HL-60 (cell line): ENCODE data around the gene KIAA0825.

Experiments
- DNase-seq, 2 experiments: peaks; one replicate each; pipeline ENCODE4 v3.0.0-alpha.2; 2010 to 2020; ENCODE audit warnings: low read depth in 1 of 2, low spot score in 1 of 2
- H3K27ac ChIP-seq: fragments of 250-450 bp; sonication (Bioruptor Pico); replicated peaks from 2 replicates; pipeline ENCODE4 v1.5.1; 2020; ENCODE audit warnings: mild to moderate bottlenecking, moderate library complexity
- H3K27me3 ChIP-seq: fragments of 250-450 bp; sonication (Bioruptor Pico); 2 replicates; pipeline ENCODE4 v1.5.1; 2021; ENCODE audit warnings: mild to moderate bottlenecking, moderate library complexity; ENCODE audit not compliant: insufficient read depth, poor library complexity, severe bottlenecking
- H3K4me3 ChIP-seq: replicated peaks from 2 replicates; pipeline ENCODE4 v1.5.1; 2011; ENCODE audit warnings: mild to moderate bottlenecking, control low read depth, low read length; ENCODE audit not compliant: insufficient read depth
- GABPA ChIP-seq: IDR thresholded peaks from 2 replicates; pipeline ENCODE4 v1.6.1; 2012; ENCODE audit warnings: low read depth
- POLR2AphosphoS5 ChIP-seq: IDR thresholded peaks from 2 replicates; pipeline ENCODE4 v1.6.1; 2012; ENCODE audit warnings: low read depth
- SPI1 ChIP-seq: IDR thresholded peaks from 2 replicates; pipeline ENCODE4 v1.6.1; 2012; ENCODE audit warnings: low read depth, mild to moderate bottlenecking, borderline replicate concordance
- TF ChIP-seq, protein P1 (sequence below): IDR thresholded peaks from 2 replicates; pipeline ENCODE4 v1.6.1; 2012; ENCODE audit warnings: low read depth; ENCODE audit not compliant: insufficient replicate concordance
- TF ChIP-seq, protein P2 (sequence below): IDR thresholded peaks from one replicate; pipeline ENCODE4 v1.5.1; 2011; ENCODE audit warnings: low read length, control low read depth, inconsistent platforms; ENCODE audit not compliant: insufficient read depth

KIAA0825 gene

DNA sequence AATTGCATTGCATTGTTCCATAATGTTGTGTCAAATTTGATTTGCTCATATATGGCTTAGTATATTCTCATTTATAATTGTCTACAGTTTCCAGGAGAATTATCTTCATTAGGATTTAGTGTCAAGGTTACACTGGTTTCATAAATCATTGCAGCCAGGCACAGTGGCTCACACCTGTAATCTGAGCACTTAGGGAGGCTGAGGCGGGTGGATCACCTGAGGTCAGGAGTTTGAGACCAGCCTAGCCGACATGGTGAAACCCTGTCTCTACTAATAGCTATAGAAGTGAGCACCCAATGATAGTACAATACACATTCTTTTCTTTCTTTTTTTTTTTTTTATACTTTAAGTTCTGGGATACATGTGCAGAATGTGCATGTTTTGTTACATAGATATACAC is 282.5 kb downstream of the KIAA0825 start:
- no peak overlapping the region for H3K27ac ChIP-seq
- no peaks in the 10 kb centered on the region for H3K27me3 ChIP-seq
- H3K4me3 ChIP-seq = no peak overlapping the region
- TF ChIP-seq, protein P1, sequence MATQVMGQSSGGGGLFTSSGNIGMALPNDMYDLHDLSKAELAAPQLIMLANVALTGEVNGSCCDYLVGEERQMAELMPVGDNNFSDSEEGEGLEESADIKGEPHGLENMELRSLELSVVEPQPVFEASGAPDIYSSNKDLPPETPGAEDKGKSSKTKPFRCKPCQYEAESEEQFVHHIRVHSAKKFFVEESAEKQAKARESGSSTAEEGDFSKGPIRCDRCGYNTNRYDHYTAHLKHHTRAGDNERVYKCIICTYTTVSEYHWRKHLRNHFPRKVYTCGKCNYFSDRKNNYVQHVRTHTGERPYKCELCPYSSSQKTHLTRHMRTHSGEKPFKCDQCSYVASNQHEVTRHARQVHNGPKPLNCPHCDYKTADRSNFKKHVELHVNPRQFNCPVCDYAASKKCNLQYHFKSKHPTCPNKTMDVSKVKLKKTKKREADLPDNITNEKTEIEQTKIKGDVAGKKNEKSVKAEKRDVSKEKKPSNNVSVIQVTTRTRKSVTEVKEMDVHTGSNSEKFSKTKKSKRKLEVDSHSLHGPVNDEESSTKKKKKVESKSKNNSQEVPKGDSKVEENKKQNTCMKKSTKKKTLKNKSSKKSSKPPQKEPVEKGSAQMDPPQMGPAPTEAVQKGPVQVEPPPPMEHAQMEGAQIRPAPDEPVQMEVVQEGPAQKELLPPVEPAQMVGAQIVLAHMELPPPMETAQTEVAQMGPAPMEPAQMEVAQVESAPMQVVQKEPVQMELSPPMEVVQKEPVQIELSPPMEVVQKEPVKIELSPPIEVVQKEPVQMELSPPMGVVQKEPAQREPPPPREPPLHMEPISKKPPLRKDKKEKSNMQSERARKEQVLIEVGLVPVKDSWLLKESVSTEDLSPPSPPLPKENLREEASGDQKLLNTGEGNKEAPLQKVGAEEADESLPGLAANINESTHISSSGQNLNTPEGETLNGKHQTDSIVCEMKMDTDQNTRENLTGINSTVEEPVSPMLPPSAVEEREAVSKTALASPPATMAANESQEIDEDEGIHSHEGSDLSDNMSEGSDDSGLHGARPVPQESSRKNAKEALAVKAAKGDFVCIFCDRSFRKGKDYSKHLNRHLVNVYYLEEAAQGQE = no peak
- TF ChIP-seq SPI1 (no peak), GABPA (no peak)
- TF ChIP-seq, protein P2, sequence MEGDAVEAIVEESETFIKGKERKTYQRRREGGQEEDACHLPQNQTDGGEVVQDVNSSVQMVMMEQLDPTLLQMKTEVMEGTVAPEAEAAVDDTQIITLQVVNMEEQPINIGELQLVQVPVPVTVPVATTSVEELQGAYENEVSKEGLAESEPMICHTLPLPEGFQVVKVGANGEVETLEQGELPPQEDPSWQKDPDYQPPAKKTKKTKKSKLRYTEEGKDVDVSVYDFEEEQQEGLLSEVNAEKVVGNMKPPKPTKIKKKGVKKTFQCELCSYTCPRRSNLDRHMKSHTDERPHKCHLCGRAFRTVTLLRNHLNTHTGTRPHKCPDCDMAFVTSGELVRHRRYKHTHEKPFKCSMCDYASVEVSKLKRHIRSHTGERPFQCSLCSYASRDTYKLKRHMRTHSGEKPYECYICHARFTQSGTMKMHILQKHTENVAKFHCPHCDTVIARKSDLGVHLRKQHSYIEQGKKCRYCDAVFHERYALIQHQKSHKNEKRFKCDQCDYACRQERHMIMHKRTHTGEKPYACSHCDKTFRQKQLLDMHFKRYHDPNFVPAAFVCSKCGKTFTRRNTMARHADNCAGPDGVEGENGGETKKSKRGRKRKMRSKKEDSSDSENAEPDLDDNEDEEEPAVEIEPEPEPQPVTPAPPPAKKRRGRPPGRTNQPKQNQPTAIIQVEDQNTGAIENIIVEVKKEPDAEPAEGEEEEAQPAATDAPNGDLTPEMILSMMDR = no peak
- DNase-seq = no peak

DNA sequence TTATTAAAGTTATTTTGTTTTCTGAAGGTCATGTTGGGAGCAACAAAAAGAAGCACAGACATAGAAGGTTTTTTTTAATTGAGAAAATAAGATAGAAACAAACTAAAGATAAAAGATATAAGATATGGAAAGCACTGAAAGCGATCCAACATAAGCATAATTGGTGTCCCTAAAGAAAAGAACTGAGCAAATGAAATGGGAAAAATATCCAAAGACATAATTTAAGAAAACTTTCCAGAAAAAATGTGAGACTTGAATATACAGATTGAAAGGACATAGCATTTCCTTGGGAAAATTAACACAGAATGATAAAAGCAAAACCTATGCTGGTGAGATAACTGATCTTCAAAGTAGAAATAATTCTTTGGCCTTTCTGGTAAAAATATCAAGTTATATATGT is 289.3 kb downstream of the KIAA0825 start:
- Histone ChIP-seq H3K4me3 (no peak overlapping the region), H3K27ac (no peak overlapping the region), H3K27me3 (no peaks in the 10 kb centered on the region)
- TF ChIP-seq, protein P2 = no peak
- no peak for TF ChIP-seq POLR2AphosphoS5
- no peak for TF ChIP-seq SPI1
- no peak for TF ChIP-seq GABPA
- TF ChIP-seq, protein P1 = no peak
- DNase-seq = no peak

DNA sequence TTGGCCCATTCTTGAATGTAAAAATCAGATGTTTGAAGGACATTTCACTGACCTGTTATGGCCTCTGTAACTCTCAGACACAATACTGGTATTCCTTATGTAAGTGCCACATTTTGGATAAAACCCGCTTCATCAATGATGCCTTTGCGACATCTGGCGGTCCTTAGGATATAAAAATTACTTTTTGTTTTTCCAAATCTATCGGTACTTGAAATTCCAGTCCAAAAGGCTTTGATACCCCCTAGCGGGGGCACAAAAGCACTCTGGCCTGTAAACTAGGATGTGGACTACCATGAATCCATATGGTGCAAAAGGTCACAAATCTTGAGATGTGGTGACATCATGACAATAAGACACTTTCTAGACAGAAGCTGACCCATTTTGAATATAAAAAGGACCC is 291.8 kb downstream of the KIAA0825 start:
- Histone ChIP-seq H3K4me3 (no peak overlapping the region), H3K27me3 (no peaks in the 10 kb centered on the region), H3K27ac (no peak overlapping the region)
- DNase-seq = no peak
- TF ChIP-seq, protein P2 = no peak
- TF ChIP-seq SPI1 (no peak), GABPA (no peak), POLR2AphosphoS5 (no peak)
- TF ChIP-seq, protein P1 = no peak
